ENCODE data around the gene TSG101. TPM values are rescaled to one million over a fixed set of nuclear protein-coding genes. Genes with fewer than 3 reads are reported as not detected.

TSG101 gene
- total RNA-seq, 1 donor from 2014 or later, result 115 TPM

DNA sequence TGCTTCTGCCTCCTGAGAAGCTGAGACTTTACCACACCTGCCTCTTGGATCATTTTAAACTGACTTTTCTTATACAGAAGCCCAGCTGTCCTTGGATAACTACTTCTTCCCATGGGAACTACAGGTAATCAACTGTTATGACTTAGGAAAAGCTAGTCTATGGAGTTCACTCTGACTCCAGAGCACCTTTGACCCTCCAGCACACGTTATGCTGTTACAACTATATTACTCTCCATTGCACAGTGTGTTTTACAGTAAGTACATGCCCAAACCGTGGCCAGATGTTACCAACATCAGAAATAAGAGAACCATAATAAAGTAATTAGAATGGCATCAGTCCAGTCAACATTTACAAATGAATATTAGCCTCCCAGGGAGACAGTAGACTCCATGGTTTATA, 21.3 kb upstream of the TSG101 start:
- no peaks in the 10 kb centered on the region for H3K36me3 Mint-ChIP-seq
- no peak overlapping the region for H3K4me3 ChIP-seq
- no peak overlapping the region for H3K4me3 Mint-ChIP-seq

DNA sequence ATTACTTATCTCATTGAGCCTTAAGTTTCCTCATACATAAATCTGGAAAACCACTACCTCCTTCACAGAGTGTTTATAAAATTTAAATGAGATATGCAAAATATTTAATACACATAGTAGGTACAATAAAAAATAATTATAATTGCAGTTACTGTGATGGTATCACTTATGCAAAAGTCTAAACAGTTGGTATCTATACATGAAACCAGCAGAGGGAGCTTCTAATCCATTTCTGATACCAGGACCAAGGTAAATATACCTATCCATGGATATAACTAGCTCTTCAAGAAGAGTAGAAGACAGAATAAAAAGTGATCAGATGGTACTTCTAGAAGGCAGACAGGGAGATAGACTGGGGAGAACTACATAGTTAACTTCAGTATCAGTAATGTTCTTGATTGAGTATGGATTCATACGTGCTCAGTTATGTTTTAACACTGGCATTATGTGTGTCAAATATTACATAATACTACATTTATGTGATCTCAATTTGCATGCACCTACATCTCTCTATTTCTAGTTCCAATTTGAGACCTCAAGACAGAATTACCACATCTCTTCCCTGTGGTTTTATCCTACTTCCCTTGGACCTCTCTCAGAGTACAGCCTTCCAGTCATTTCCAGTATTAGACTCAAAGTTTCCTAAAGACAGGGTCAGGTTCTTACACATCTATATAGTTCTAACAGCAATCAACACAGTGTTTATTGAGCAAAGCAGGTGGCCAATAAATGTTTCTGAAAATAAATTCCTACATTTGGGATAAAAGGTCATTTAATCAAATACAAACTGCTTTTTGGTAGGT, 13.7 kb upstream of the TSG101 start:
- Histone ChIP-seq H3K9ac (no peak overlapping the region), H3K36me3 (no peaks in the 10 kb centered on the region), H3K27me3 (no peaks in the 10 kb centered on the region), H3K79me2 (ENCODE audit: low read depth) (no peaks in the 10 kb centered on the region), H3K27ac (no peak overlapping the region), H3K4me2 (no peak overlapping the region), H3K9me3 (ENCODE audit: low read depth) (no peaks in the 10 kb centered on the region), H3F3A (ENCODE audit: low read depth) (no peaks in the 10 kb centered on the region), H4K20me1 (ENCODE audit: low read depth) (no peaks in the 10 kb centered on the region), H2AFZ (replicated peaks) (no peak overlapping the region), H3K4me3 (no peak overlapping the region), H3K4me1 (no peaks in the 10 kb centered on the region)
- Mint-ChIP-seq H3K27ac (no peak overlapping the region), H3K4me1 (no peaks in the 10 kb centered on the region), H3K27me3 (ENCODE audit: insufficient read depth, low read depth) (no peaks in the 10 kb centered on the region), H3K4me3 (no peak overlapping the region), H3K36me3 (no peaks in the 10 kb centered on the region), H3K9me3 (no peaks in the 10 kb centered on the region)
- TF ChIP-seq, protein P1, sequence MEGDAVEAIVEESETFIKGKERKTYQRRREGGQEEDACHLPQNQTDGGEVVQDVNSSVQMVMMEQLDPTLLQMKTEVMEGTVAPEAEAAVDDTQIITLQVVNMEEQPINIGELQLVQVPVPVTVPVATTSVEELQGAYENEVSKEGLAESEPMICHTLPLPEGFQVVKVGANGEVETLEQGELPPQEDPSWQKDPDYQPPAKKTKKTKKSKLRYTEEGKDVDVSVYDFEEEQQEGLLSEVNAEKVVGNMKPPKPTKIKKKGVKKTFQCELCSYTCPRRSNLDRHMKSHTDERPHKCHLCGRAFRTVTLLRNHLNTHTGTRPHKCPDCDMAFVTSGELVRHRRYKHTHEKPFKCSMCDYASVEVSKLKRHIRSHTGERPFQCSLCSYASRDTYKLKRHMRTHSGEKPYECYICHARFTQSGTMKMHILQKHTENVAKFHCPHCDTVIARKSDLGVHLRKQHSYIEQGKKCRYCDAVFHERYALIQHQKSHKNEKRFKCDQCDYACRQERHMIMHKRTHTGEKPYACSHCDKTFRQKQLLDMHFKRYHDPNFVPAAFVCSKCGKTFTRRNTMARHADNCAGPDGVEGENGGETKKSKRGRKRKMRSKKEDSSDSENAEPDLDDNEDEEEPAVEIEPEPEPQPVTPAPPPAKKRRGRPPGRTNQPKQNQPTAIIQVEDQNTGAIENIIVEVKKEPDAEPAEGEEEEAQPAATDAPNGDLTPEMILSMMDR (IDR thresholded peaks at IDR 0.05), result peak; percentile 46
- TF ChIP-seq EZH2 (IDR thresholded peaks at IDR 0.05), result no peak
- DNase-seq (ENCODE audit: low spot score), result peak; percentile 12

More for the DNA sequence above, 21.3 kb upstream of the TSG101 start:
- H3K27me3 ChIP-seq, result no peaks in the 10 kb centered on the region
- H3K79me2 ChIP-seq (ENCODE audit: low read depth), result no peaks in the 10 kb centered on the region
- DNase-seq (ENCODE audit: low spot score), result no peak
- H3K4me1 Mint-ChIP-seq, result no peaks in the 10 kb centered on the region
- no peaks in the 10 kb centered on the region for H3K9me3 Mint-ChIP-seq
- no peaks in the 10 kb centered on the region for H3K36me3 ChIP-seq
- TF ChIP-seq EZH2phosphoT487 (IDR thresholded peaks at IDR 0.05) (no peak), EZH2 (IDR thresholded peaks at IDR 0.05) (no peak)
- TF ChIP-seq, protein P1 (IDR thresholded peaks at IDR 0.05), result no peak
- H3K9me3 ChIP-seq (ENCODE audit: low read depth), result no peaks in the 10 kb centered on the region
- H3K4me1 ChIP-seq, result no peaks in the 10 kb centered on the region
- H3K27ac Mint-ChIP-seq, result no peak overlapping the region
- H3F3A ChIP-seq (ENCODE audit: low read depth), result no peaks in the 10 kb centered on the region
- no peak overlapping the region for H3K9ac ChIP-seq
- H2AFZ ChIP-seq (replicated peaks), result no peak overlapping the region
- no peak overlapping the region for H3K4me2 ChIP-seq
- H4K20me1 ChIP-seq (ENCODE audit: low read depth), result no peaks in the 10 kb centered on the region
- no peaks in the 10 kb centered on the region for H3K27me3 Mint-ChIP-seq (ENCODE audit: insufficient read depth, low read depth)
- H3K27ac ChIP-seq, result no peak overlapping the region

DNA sequence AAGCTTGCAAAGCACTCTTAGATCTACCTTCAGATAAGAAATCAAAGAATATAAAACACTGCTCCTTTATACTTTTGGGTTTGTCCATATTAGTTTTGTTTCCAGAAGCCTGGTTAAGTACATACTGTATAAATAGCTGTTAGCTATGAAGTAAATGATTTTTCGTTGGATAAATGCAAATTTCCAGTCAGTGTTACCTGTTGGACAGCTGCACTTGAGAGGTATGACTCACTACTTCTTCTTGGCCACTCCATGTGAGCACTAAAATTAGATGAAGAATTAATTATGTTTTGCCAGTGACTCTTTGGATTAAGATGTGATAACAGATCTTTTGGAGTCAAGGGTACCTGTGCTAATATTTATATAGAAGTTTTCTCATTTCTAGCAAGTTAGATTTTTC, 9.5 kb upstream of the TSG101 start:
- H3K27me3 ChIP-seq, result no peaks in the 10 kb centered on the region
- H3K4me3 ChIP-seq, result no peak overlapping the region
- H3K79me2 ChIP-seq (ENCODE audit: low read depth), result no peaks in the 10 kb centered on the region
- no peak overlapping the region for H3K27ac ChIP-seq
- Mint-ChIP-seq H3K4me3 (no peak overlapping the region), H3K36me3 (no peaks in the 10 kb centered on the region), H3K27ac (no peak overlapping the region), H3K27me3 (ENCODE audit: insufficient read depth, low read depth) (no peaks in the 10 kb centered on the region), H3K4me1 (no peaks in the 10 kb centered on the region), H3K9me3 (no peaks in the 10 kb centered on the region)
- H3F3A ChIP-seq (ENCODE audit: low read depth), result no peaks in the 10 kb centered on the region
- H2AFZ ChIP-seq (replicated peaks), result no peak overlapping the region
- no peak overlapping the region for H3K4me2 ChIP-seq
- H4K20me1 ChIP-seq (ENCODE audit: low read depth), result no peaks in the 10 kb centered on the region
- H3K9ac ChIP-seq, result no peak overlapping the region
- H3K4me1 ChIP-seq, result no peaks in the 10 kb centered on the region
- DNase-seq (ENCODE audit: low spot score), result no peak
- H3K36me3 ChIP-seq, result no peaks in the 10 kb centered on the region
- no peak for TF ChIP-seq EZH2phosphoT487 (IDR thresholded peaks at IDR 0.05)
- TF ChIP-seq, protein P1 (IDR thresholded peaks at IDR 0.05), result no peak
- TF ChIP-seq EZH2 (IDR thresholded peaks at IDR 0.05), result no peak
- H3K9me3 ChIP-seq (ENCODE audit: low read depth), result no peaks in the 10 kb centered on the region
